GM23338 (cell line): Measurements from ENCODE around the gene REELD1. TPM values are rescaled to one million over a fixed set of nuclear protein-coding genes. Genes with fewer than 3 reads are reported as not detected.

Experiments
- ATAC-seq: fragments of 200-7000 bp; cut with Tn5 transposase; 3 replicates; pipeline ENCODE4 v1.9.1; 2020
- DNase-seq: peaks from one replicate; pipeline ENCODE4 v3.0.0-alpha.2; 2015; ENCODE audit warnings: low spot score
- H2AFZ ChIP-seq: fragments of 200-600 bp; sonication (generic); 2 replicates; pipeline ENCODE4 v1.8.0; 2016; ENCODE audit warnings: antibody characterized with exemption, mild to moderate bottlenecking, moderate library complexity
- H3F3A ChIP-seq: fragments of 200-600 bp; sonication (generic); replicated peaks from 2 replicates; pipeline ENCODE4 v1.8.0; 2017; ENCODE audit warnings: antibody characterized with exemption, mixed run types, low read depth
- H3K27ac ChIP-seq: fragments of 200-600 bp; sonication (generic); 2 replicates; pipeline ENCODE4 v1.6.1; 2016; ENCODE audit warnings: low read depth
- H3K27me3 ChIP-seq: fragments of 200-600 bp; sonication (generic); 2 replicates; pipeline ENCODE4 v1.8.0; 2016; ENCODE audit warnings: mild to moderate bottlenecking, mixed run types, moderate library complexity; ENCODE audit not compliant: insufficient read depth
- H3K36me3 ChIP-seq: fragments of 200-600 bp; sonication (generic); 2 replicates; pipeline ENCODE4 v1.8.0; 2016; ENCODE audit warnings: mild to moderate bottlenecking; ENCODE audit not compliant: insufficient read depth
- H3K4me1 ChIP-seq: fragments of 200-600 bp; sonication (generic); 2 replicates; pipeline ENCODE4 v1.8.0; 2016; ENCODE audit warnings: mild to moderate bottlenecking, moderate library complexity; ENCODE audit not compliant: insufficient read depth
- H3K4me2 ChIP-seq: fragments of 200-600 bp; sonication (generic); 2 replicates; pipeline ENCODE4 v1.7.1; 2017; ENCODE audit warnings: mixed run types
- H3K4me3 ChIP-seq: fragments of 200-600 bp; sonication (generic); 2 replicates; pipeline ENCODE4 v1.6.1; 2016; ENCODE audit warnings: mixed run types
- H3K79me2 ChIP-seq: fragments of 200-600 bp; sonication (generic); replicated peaks from 2 replicates; pipeline ENCODE4 v1.8.0; 2017; ENCODE audit warnings: mild to moderate bottlenecking; ENCODE audit not compliant: insufficient read depth
- H3K9me2 ChIP-seq: fragments of 200-600 bp; sonication (generic); 2 replicates; pipeline ENCODE4 v1.8.0; 2017; ENCODE audit not compliant: insufficient read depth
- H4K20me1 ChIP-seq: fragments of 200-600 bp; sonication (generic); replicated peaks from 2 replicates; pipeline ENCODE4 v1.8.0; 2017; ENCODE audit warnings: mild to moderate bottlenecking; ENCODE audit not compliant: insufficient read depth
- H3K27ac Mint-ChIP-seq: 2 replicates; pipeline ENCODE4 v1.8.0; 2020; ENCODE audit warnings: inconsistent platforms, mild to moderate bottlenecking, moderate library complexity, mixed read lengths
- H3K27me3 Mint-ChIP-seq: 3 replicates; pipeline ENCODE4 v1.8.0; 2022; ENCODE audit warnings: low read depth, mild to moderate bottlenecking, moderate library complexity, mixed read lengths, inconsistent platforms; ENCODE audit not compliant: insufficient read depth, poor library complexity
- H3K36me3 Mint-ChIP-seq: 3 replicates; pipeline ENCODE4 v1.8.0; 2021; ENCODE audit warnings: low read depth, mild to moderate bottlenecking, inconsistent platforms, moderate library complexity, mixed read lengths
- H3K4me1 Mint-ChIP-seq: 3 replicates; pipeline ENCODE4 v1.8.0; 2020; ENCODE audit warnings: mild to moderate bottlenecking, inconsistent platforms, mixed read lengths
- H3K4me3 Mint-ChIP-seq: 3 replicates; pipeline ENCODE4 v1.8.0; 2021; ENCODE audit warnings: moderate library complexity, mild to moderate bottlenecking, inconsistent platforms, mixed read lengths
- H3K9me3 Mint-ChIP-seq: 3 replicates; pipeline ENCODE4 v1.8.0; 2020; ENCODE audit warnings: moderate library complexity, mild to moderate bottlenecking, inconsistent platforms, mixed read lengths
- CREB1 ChIP-seq: fragments of 250-450 bp; sonication (Bioruptor Pico); IDR thresholded peaks from 2 replicates; pipeline ENCODE4 v1.5.0; 2020; ENCODE audit warnings: low read depth, mild to moderate bottlenecking, moderate library complexity
- CTCF ChIP-seq, 2 experiments: fragments of 200-600 bp in 1 of 2; sonication (generic) in 1 of 2; conservative IDR thresholded peaks; 2 replicates each; pipeline versions ENCODE4 v1.5.1 to v1.6.1; 2016 to 2017; ENCODE audit warnings: antibody characterized with exemption in 2 of 2, low read depth in 2 of 2, mild to moderate bottlenecking in 2 of 2, moderate library complexity in 1 of 2
- ETS1 ChIP-seq: IDR thresholded peaks from 2 replicates; pipeline ENCODE4 v1.6.1; 2016; ENCODE audit warnings: antibody characterized with exemption
- EZH2 ChIP-seq: fragments of 200-600 bp; sonication (generic); IDR thresholded peaks from one replicate; pipeline ENCODE4 v1.8.0; 2017; ENCODE audit warnings: antibody characterized with exemption, mild to moderate bottlenecking, low read depth; ENCODE audit not compliant: unreplicated experiment
- EZH2phosphoT487 ChIP-seq: fragments of 200-600 bp; sonication (generic); IDR thresholded peaks from one replicate; pipeline ENCODE4 v1.8.1; 2018; ENCODE audit warnings: antibody characterized with exemption; ENCODE audit not compliant: unreplicated experiment
- JUNB ChIP-seq: IDR thresholded peaks from one replicate; pipeline ENCODE4 v1.6.1; 2016; ENCODE audit warnings: antibody characterized with exemption; ENCODE audit not compliant: unreplicated experiment
- NANOG ChIP-seq: IDR thresholded peaks from 2 replicates; pipeline ENCODE4 v1.6.1; 2016; ENCODE audit warnings: antibody characterized with exemption, borderline replicate concordance
- POLR2AphosphoS5 ChIP-seq: IDR thresholded peaks from 2 replicates; pipeline ENCODE4 v1.6.1; 2016; ENCODE audit warnings: antibody characterized with exemption, low read depth
- STAT1 ChIP-seq: IDR thresholded peaks from one replicate; pipeline ENCODE4 v1.6.1; 2016; ENCODE audit warnings: antibody characterized with exemption; ENCODE audit not compliant: unreplicated experiment
- ZNF114 ChIP-seq: fragments of 250-450 bp; sonication (Bioruptor Pico); IDR thresholded peaks from 2 replicates; pipeline ENCODE4 v1.5.0; 2020; ENCODE audit warnings: mild to moderate bottlenecking, moderate library complexity
- ZNF331 ChIP-seq: fragments of 250-450 bp; sonication (Bioruptor Pico); IDR thresholded peaks from 2 replicates; pipeline ENCODE4 v1.5.0; 2020; ENCODE audit warnings: low read depth, mild to moderate bottlenecking, moderate library complexity
- ZNF462 ChIP-seq: fragments of 250-450 bp; sonication (Bioruptor Pico); IDR thresholded peaks from 2 replicates; pipeline ENCODE4 v1.5.0; 2020; ENCODE audit warnings: mild to moderate bottlenecking, moderate library complexity
- polyA plus RNA-seq: library from polyadenylated mRNA; unstranded; fragments of >200 nt; fragmentation: Nextera tagmentation; extraction: Ambion mirVana; gene quantifications from 2 replicates; pipeline ENCODE4 v1.2.1, GENCODE V29; 2016
- total RNA-seq: library from RNA; depleted of rRNA; stranded (reverse); fragments of >200 nt; shearing (Covaris generic); gene quantifications from 2 replicates; pipeline ENCODE4 v1.2.3, GENCODE V29; 2014

The REELD1 gene
- total and polyA plus RNA-seq, 2 experiments from 2014 or later, result 0.19 TPM; not detected in 1

GRCh38 chr4:146256328-146256727 lies 42.0 kb downstream of the REELD1 start (continued):
- TF ChIP-seq CTCF (conservative IDR thresholded peaks at IDR 0.05; ENCODE audit: low read depth in 2 of 2), result no peak
- TF ChIP-seq ZNF331 (CRISPR knock-in tag), result no peak
- no peak for TF ChIP-seq EZH2
- no peak for TF ChIP-seq ETS1
- TF ChIP-seq CREB1 (CRISPR knock-in tag), result no peak
- TF ChIP-seq POLR2AphosphoS5, result no peak

- Mint-ChIP-seq H3K36me3 (no peaks in the 10 kb centered on the region), H3K9me3 (no peaks in the 10 kb centered on the region), H3K4me1 (no peaks in the 10 kb centered on the region), H3K4me3 (no peak overlapping the region), H3K27ac (no peak overlapping the region), H3K27me3 (peaks cover 2% of the 10 kb centered on the region)
- Histone ChIP-seq H3F3A (no peaks in the 10 kb centered on the region), H4K20me1 (no peaks in the 10 kb centered on the region), H3K36me3 (no peaks in the 10 kb centered on the region), H3K27me3 (no peaks in the 10 kb centered on the region), H3K4me3 (no peak overlapping the region), H3K79me2 (no peaks in the 10 kb centered on the region), H2AFZ (no peak overlapping the region), H3K9me2 (peaks cover 6% of the 10 kb centered on the region), H3K4me1 (no peaks in the 10 kb centered on the region), H3K4me2 (no peak overlapping the region), H3K27ac (no peak overlapping the region)
- ATAC-seq (no peak), DNase-seq (no peak)
- TF ChIP-seq POLR2AphosphoS5 (no peak), STAT1 (no peak), ZNF331 (CRISPR knock-in tag) (no peak), EZH2 (no peak), ZNF114 (no peak), ETS1 (no peak), EZH2phosphoT487 (no peak), ZNF462 (CRISPR knock-in tag) (no peak), JUNB (no peak), CREB1 (CRISPR knock-in tag) (no peak), NANOG (no peak)
These were observed 43.2 kb downstream of the REELD1 start for GRCh38 chr4:146257511-146257910.
